SK-N-SH (cell line): ENCODE data around the gene KCNJ12.

Experiments used
- EZH2phosphoT487 ChIP-seq: fragments of 200-600 bp; sonication (generic); IDR thresholded peaks from 2 replicates; pipeline ENCODE4 v1.6.1; 2017; ENCODE audit warnings: low read depth, mixed run types, mild to moderate bottlenecking, antibody characterized with exemption, moderate library complexity, borderline replicate concordance
- NFIC ChIP-seq: IDR thresholded peaks from 2 replicates; pipeline ENCODE4 v1.4.0; 2012; ENCODE audit warnings: borderline replicate concordance

DNA sequence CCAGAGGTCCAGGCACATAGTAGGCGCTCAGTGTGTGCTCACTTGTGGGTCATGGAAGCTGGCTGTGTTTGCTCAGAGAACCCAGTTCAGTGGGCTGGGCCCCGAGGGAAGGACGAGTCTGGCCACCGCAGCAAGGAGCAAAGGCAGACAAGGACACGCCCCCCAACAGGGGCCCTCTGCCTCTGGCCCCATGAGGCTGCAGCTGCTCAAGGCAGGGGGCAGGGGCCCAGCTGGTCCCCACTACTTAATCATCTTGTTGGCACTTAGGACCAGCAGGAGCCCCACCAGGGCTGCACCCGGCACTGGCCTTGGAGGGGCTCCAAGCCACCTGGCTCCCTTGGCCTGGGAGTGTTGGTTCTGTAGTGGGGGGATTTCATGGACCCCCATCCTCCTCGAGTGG lies 16.1 kb downstream of the KCNJ12 start:
- TF ChIP-seq EZH2phosphoT487 = no peak
- no peak for TF ChIP-seq NFIC
